ENCODE results near the gene FANCI. TPM values are rescaled to one million over a fixed set of nuclear protein-coding genes. Genes with fewer than 3 reads are reported as not detected.
"Not testable (repeated sequence)": the region's sequence is repeated elsewhere in the genome, so short reads cannot be mapped to it uniquely, and the experiment has no call there.

FANCI gene
- total and polyA plus RNA-seq, 2 of the 4 experiments (the other 2 are of a cell fraction), result 13.2 to 34.2 TPM

- H3K36me3 ChIP-seq (ENCODE audit: control insufficient read depth, insufficient read depth, low read length), result peaks cover 2% of the 10 kb centered on the region; the same call in 1 of the 2 replicates
Measured at GRCh38 chr15:89248584-89248983, 4.8 kb downstream of the FANCI start.

GRCh38 chr15:89250142-89250541 lies 6.4 kb downstream of the FANCI start:
- H2BK20ac ChIP-seq (ENCODE audit: low read depth, low read length); H3K9ac ChIP-seq (ENCODE audit: low read depth, low read length); H4K5ac ChIP-seq (ENCODE audit: low read depth, low read length); BruUV-seq (replicated peaks); in situ Hi-C loops (cut with MboI; ENCODE audit: low sequenced_read_pairs); H2BK15ac ChIP-seq (ENCODE audit: low read depth, low read length); H3K9me3 ChIP-seq (ENCODE audit: control insufficient read depth, insufficient read depth, low read length); H2AK5ac ChIP-seq (ENCODE audit: low read depth, low read length); H2AFZ ChIP-seq (replicated peaks; ENCODE audit: low read length, poor library complexity); H3K4me3 ChIP-seq (ENCODE audit: insufficient read depth, low read depth, low read length); H4K91ac ChIP-seq (ENCODE audit: insufficient read depth, low read depth, low read length); intact Hi-C loops (cut with micrococcal nuclease); H3K27me3 ChIP-seq (ENCODE audit: control insufficient read depth, insufficient read depth, low read length); H3K56ac ChIP-seq (ENCODE audit: extremely low read depth, insufficient read depth, low read length); H3K23ac ChIP-seq (ENCODE audit: low read depth, low read length); H3K14ac ChIP-seq (replicated peaks; ENCODE audit: low read depth, low read length); H2AK9ac ChIP-seq (replicated peaks; ENCODE audit: low read depth, low read length, poor library complexity); DNase-seq; ATAC-seq (ENCODE audit: low read depth); dilution Hi-C loops (cut with HindIII; ENCODE audit: low sequenced_read_pairs, unreplicated experiment); H3K27ac ChIP-seq (ENCODE audit: insufficient read depth, low read length); CTCF ChIA-PET; H4K20me1 ChIP-seq (ENCODE audit: insufficient read depth, low read length); H3K18ac ChIP-seq (ENCODE audit: low read depth, low read length); H2BK5ac ChIP-seq (ENCODE audit: low read depth, low read length, poor library complexity, severe bottlenecking); H2BK120ac ChIP-seq (ENCODE audit: low read depth, low read length); H3K4me2 ChIP-seq (ENCODE audit: low read depth, low read length); H3K4ac ChIP-seq (ENCODE audit: low read depth, low read length); H3K9me1 ChIP-seq (ENCODE audit: insufficient read depth, low read length); H3K4me1 ChIP-seq (ENCODE audit: control insufficient read depth, insufficient read depth, low read length); H4K8ac ChIP-seq (ENCODE audit: low read depth in 2 of 2, low read length in 2 of 2); POLR2A ChIA-PET (ENCODE audit: unreplicated experiment); H3K36me3 ChIP-seq (ENCODE audit: control insufficient read depth, insufficient read depth, low read length): not testable (repeated sequence)
- peaks cover 10 to 19% of the 10 kb centered on the region in 2 experiments for H3K79me1 ChIP-seq (ENCODE audit: low read depth in 1 of 2, low read length in 2 of 2)
- no CpG with 5 or more reads among the region's 5 CpGs for WGBS, 2 experiments (ENCODE audit: extremely low coverage in 2 of 2, insufficient read length in 1 of 2)

More at GRCh38 chr15:89248584-89248983, 4.8 kb downstream of the FANCI start:
- Histone ChIP-seq H3K9me3 (ENCODE audit: control insufficient read depth, insufficient read depth, low read length) (no peaks in the 10 kb centered on the region), H3K4me3 (ENCODE audit: insufficient read depth, low read depth, low read length) (no peak overlapping the region), H2BK5ac (ENCODE audit: low read depth, low read length, poor library complexity, severe bottlenecking) (no peak overlapping the region), H2BK15ac (ENCODE audit: low read depth, low read length) (no peak overlapping the region), H4K8ac (ENCODE audit: low read depth in 2 of 2, low read length in 2 of 2) (no peak overlapping the region), H3K18ac (ENCODE audit: low read depth, low read length) (no peak overlapping the region), H3K27me3 (ENCODE audit: control insufficient read depth, insufficient read depth, low read length) (no peaks in the 10 kb centered on the region), H2BK120ac (ENCODE audit: low read depth, low read length) (no peak overlapping the region), H2AK9ac (replicated peaks; ENCODE audit: low read depth, low read length, poor library complexity) (no peak overlapping the region), H3K27ac (ENCODE audit: insufficient read depth, low read length) (no peak overlapping the region), H3K9ac (ENCODE audit: low read depth, low read length) (no peak overlapping the region), H3K23ac (ENCODE audit: low read depth, low read length) (no peak overlapping the region), H2AFZ (replicated peaks; ENCODE audit: low read length, poor library complexity) (no peak overlapping the region), H3K4me1 (ENCODE audit: control insufficient read depth, insufficient read depth, low read length) (no peaks in the 10 kb centered on the region), H2AK5ac (ENCODE audit: low read depth, low read length) (no peak overlapping the region), H3K4me2 (ENCODE audit: low read depth, low read length) (no peak overlapping the region), H3K9me1 (ENCODE audit: insufficient read depth, low read length) (peaks cover 3% of the 10 kb centered on the region; the same call in 1 of the 2 replicates), H4K5ac (ENCODE audit: low read depth, low read length) (no peak overlapping the region), H3K14ac (replicated peaks; ENCODE audit: low read depth, low read length) (no peak overlapping the region), H2BK20ac (ENCODE audit: low read depth, low read length) (no peak overlapping the region), H3K79me1 (ENCODE audit: low read depth in 1 of 2, low read length in 2 of 2) (peaks cover 19 to 25% of the 10 kb centered on the region in 2 experiments), H3K56ac (ENCODE audit: extremely low read depth, insufficient read depth, low read length) (no peak overlapping the region), H3K4ac (ENCODE audit: low read depth, low read length) (no peak overlapping the region), H4K91ac (ENCODE audit: insufficient read depth, low read depth, low read length) (no peak overlapping the region), H4K20me1 (ENCODE audit: insufficient read depth, low read length) (no peaks in the 10 kb centered on the region)
- intact Hi-C loops (cut with micrococcal nuclease) (no loop called here), dilution Hi-C loops (cut with HindIII; ENCODE audit: low sequenced_read_pairs, unreplicated experiment) (no loop called here), in situ Hi-C loops (cut with MboI; ENCODE audit: low sequenced_read_pairs) (no loop called here)
- CTCF ChIA-PET, result interaction anchor here (0.6 kb wide), 2 partner anchors 374 to 1596 kb away, joined by 3 read pairs; no protein-coding TSS in a partner anchor
- ATAC-seq (ENCODE audit: low read depth) (no peak), DNase-seq (no peak)
- POLR2A ChIA-PET (ENCODE audit: unreplicated experiment), result no interaction called here
- no CpG with 5 or more reads among the region's 2 CpGs for WGBS, 2 experiments (ENCODE audit: extremely low coverage in 2 of 2, insufficient read length in 1 of 2)
- BruUV-seq (replicated peaks), result no TSS peak
- TF ChIP-seq MAZ (IDR thresholded peaks at IDR 0.05; ENCODE audit: borderline replicate concordance, low read depth, low read length) (no peak), USF2 (IDR thresholded peaks at IDR 0.05; ENCODE audit: low read depth, low read length) (no peak), SMC3 (IDR thresholded peaks at IDR 0.05; ENCODE audit: low read depth, low read length) (no peak), RAD21 (IDR thresholded peaks at IDR 0.05; ENCODE audit: low read length) (no peak), RFX5 (IDR thresholded peaks at IDR 0.05; ENCODE audit: low read depth, low read length) (no peak), BHLHE40 (IDR thresholded peaks at IDR 0.05; ENCODE audit: low read depth, low read length) (no peak), RCOR1 (IDR thresholded peaks at IDR 0.05; ENCODE audit: insufficient replicate concordance, low read length) (no peak), NFE2L2 (IDR thresholded peaks at IDR 0.05; ENCODE audit: low read depth, low read length) (no peak), FOS (IDR thresholded peaks at IDR 0.05; ENCODE audit: low read depth, low read length) (no peak)
